Chondrocyte (in vitro differentiated cells): ENCODE results near the gene PAM. TPM values are rescaled to one million over a fixed set of nuclear protein-coding genes. Genes with fewer than 3 reads are reported as not detected.

Source experiments
- DNase-seq: peaks from one replicate; pipeline ENCODE4 v3.0.0; 2021; ENCODE audit warnings: mixed read lengths, low spot score
- H3K27ac Mint-ChIP-seq: one replicate; pipeline ENCODE4 v1.8.0; 2021; ENCODE audit warnings: mild to moderate bottlenecking, moderate library complexity, mixed read lengths; ENCODE audit not compliant: unreplicated experiment
- H3K27me3 Mint-ChIP-seq: 2 replicates; pipeline ENCODE4 v1.8.0; 2021; ENCODE audit warnings: low read depth, mixed read lengths
- H3K36me3 Mint-ChIP-seq: 2 replicates; pipeline ENCODE4 v1.8.0; 2021; ENCODE audit warnings: low read depth, mixed read lengths
- H3K4me1 Mint-ChIP-seq: 2 replicates; pipeline ENCODE4 v1.8.0; 2021; ENCODE audit warnings: low read depth, mild to moderate bottlenecking, mixed read lengths
- H3K4me3 Mint-ChIP-seq: one replicate; pipeline ENCODE4 v1.8.0; 2021; ENCODE audit warnings: mild to moderate bottlenecking, moderate library complexity, mixed read lengths; ENCODE audit not compliant: unreplicated experiment
- H3K9me3 Mint-ChIP-seq: 2 replicates; pipeline ENCODE4 v1.8.0; 2021; ENCODE audit warnings: low read depth, mixed read lengths
- total RNA-seq: library from RNA; stranded (reverse); gene quantifications from 3 replicates; pipeline ENCODE4 v1.2.1, GENCODE V29; 2021
- TF ChIP-seq, protein P1 (sequence below): fragments of 200-600 bp; sonication (generic); IDR thresholded peaks from 2 replicates; pipeline ENCODE4 v1.5.0; 2021; ENCODE audit warnings: antibody characterized with exemption, mild to moderate bottlenecking, moderate library complexity

Gene PAM
- total RNA-seq, 1 donor from 2014 or later = 293 TPM

DNA sequence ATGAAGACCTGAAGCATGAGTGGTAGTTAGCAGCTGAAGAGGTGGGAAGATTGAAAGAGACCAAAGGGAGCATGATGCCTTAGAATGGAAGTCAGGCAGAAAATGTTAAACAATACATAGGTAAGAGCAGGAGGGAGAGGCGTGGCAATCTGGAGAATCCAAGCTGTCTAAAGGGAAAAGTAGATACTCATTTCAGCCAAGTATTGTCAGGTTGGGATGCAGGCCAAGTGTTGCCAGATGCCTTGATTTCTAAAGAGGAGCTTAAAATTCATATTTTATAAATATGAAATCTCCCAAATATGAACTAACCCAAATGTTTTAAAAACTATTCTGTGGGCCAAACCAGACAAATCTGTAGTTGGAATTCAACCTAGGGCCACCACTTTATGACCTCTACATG lies 4.2 kb downstream of the PAM start:
- TF ChIP-seq, protein P1, sequence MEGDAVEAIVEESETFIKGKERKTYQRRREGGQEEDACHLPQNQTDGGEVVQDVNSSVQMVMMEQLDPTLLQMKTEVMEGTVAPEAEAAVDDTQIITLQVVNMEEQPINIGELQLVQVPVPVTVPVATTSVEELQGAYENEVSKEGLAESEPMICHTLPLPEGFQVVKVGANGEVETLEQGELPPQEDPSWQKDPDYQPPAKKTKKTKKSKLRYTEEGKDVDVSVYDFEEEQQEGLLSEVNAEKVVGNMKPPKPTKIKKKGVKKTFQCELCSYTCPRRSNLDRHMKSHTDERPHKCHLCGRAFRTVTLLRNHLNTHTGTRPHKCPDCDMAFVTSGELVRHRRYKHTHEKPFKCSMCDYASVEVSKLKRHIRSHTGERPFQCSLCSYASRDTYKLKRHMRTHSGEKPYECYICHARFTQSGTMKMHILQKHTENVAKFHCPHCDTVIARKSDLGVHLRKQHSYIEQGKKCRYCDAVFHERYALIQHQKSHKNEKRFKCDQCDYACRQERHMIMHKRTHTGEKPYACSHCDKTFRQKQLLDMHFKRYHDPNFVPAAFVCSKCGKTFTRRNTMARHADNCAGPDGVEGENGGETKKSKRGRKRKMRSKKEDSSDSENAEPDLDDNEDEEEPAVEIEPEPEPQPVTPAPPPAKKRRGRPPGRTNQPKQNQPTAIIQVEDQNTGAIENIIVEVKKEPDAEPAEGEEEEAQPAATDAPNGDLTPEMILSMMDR = no peak
- Mint-ChIP-seq H3K36me3 (no peaks in the 10 kb centered on the region), H3K9me3 (no peaks in the 10 kb centered on the region), H3K4me3 (no peak overlapping the region), H3K27me3 (no peaks in the 10 kb centered on the region), H3K4me1 (peaks cover 67% of the 10 kb centered on the region), H3K27ac (peak overlapping the region; percentile 42)
- no peak for DNase-seq

DNA sequence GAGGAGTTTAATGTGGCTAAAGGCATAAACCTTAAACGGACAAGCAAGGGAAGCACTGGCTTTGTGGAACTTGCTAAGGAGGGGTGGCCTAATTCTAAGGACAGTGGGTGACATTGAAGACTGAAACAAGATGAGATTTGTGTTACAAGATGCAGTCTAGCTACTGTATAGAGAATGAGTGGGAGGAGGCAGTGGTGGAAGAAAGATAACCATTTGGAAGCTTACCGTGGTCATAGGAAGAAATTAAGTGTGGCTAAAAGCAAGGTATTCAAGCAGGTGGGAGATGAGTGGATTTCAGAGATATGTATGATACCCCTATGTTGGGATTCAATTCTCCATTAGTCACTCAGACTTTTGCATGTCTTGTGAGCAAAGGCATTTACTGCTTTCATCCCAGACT lies 4.6 kb downstream of the PAM start:
- H3K36me3 Mint-ChIP-seq = no peaks in the 10 kb centered on the region
- no peak overlapping the region for H3K4me3 Mint-ChIP-seq
- H3K27me3 Mint-ChIP-seq = no peaks in the 10 kb centered on the region
- no peaks in the 10 kb centered on the region for H3K9me3 Mint-ChIP-seq
- H3K27ac Mint-ChIP-seq = peak overlapping the region; percentile 32
- no peak for DNase-seq
- TF ChIP-seq, protein P1 = no peak
- H3K4me1 Mint-ChIP-seq = peaks cover 63% of the 10 kb centered on the region

DNA sequence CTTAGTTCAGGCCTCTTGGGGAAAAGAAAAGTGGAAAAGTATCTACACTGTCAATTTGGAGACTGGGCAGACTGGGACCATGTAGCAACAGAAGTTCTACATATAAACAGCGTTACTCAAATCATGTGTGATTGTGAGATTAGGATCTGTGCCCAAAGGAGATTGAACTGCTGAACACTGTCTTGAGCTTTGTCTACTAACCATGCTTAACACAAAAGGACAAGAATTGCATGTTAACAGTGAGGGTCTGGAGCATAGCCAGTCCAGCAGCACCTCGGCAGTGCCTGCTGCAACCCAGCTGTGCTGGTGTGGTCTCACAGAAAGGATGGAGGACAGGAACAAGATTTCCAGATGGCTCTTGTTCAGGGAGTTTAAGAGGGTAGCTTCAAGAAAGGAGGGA lies 5.7 kb downstream of the PAM start:
- Mint-ChIP-seq H3K4me1 (peaks cover 62% of the 10 kb centered on the region), H3K4me3 (no peak overlapping the region), H3K9me3 (no peaks in the 10 kb centered on the region), H3K27me3 (no peaks in the 10 kb centered on the region), H3K36me3 (no peaks in the 10 kb centered on the region), H3K27ac (peak overlapping the region; percentile 64)
- TF ChIP-seq, protein P1 = no peak
- no peak for DNase-seq

DNA sequence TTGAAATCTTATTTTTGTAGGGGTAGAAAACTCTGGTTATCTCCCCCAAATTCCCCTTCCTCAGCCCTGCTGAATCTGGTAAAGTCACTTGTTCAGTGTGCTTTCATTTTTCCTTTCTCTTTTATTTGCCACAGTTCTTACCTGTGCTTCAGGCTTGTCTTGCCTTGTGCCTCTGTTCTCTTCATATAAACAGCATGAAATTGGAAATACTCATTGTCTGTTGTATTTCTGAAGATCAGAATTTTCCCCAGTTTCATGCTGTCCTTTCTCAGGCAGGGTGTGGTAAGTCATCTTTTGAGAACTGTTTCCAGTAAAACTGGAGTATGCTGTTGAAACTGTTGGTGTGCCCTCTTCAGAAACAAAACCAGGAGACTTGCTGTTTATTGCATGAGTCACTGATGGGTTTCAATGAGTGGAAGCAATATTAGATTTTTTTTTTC lies 7.0 kb downstream of the PAM start:
- no peaks in the 10 kb centered on the region for H3K36me3 Mint-ChIP-seq
- H3K27me3 Mint-ChIP-seq = no peaks in the 10 kb centered on the region
- H3K4me1 Mint-ChIP-seq = peaks cover 54% of the 10 kb centered on the region
- no peaks in the 10 kb centered on the region for H3K9me3 Mint-ChIP-seq
- DNase-seq = no peak
- H3K27ac Mint-ChIP-seq = peak overlapping the region; percentile 34
- TF ChIP-seq, protein P1 = no peak
- no peak overlapping the region for H3K4me3 Mint-ChIP-seq

DNA sequence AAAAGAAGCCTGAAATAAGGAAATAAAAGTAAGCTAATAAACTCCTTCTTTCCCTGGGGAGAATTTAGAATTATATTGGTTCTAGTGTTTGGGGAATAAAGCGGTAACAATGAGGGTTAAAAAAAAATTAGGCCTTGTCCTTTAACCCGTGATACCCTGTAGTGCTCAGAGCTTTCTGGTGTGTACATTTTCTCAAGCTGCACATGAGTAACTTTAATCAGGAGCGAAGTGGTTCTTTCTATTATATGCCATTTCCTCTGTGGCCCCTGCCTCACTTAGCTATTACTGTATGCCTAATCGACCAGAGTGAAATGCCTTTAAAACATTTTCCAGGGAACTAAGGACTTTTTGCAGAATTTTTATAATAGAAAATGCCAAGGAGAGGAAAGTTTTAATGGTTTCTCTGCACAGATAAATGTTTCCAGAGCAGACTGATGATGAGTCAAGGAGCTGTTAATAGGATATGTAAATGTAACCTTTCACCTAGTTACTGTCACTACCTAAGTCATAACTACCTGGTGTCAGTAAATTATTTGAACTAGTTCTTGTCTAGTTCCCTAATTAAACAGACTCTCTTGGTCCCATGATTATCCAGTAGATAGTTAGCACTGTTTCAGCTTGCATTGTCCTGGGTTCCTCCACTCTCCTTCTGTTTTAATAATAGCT lies 7.6 kb downstream of the PAM start:
- Mint-ChIP-seq H3K27ac (peak overlapping the region; percentile 34), H3K27me3 (no peaks in the 10 kb centered on the region), H3K4me1 (peaks cover 51% of the 10 kb centered on the region), H3K4me3 (no peak overlapping the region), H3K9me3 (no peaks in the 10 kb centered on the region), H3K36me3 (no peaks in the 10 kb centered on the region)
- TF ChIP-seq, protein P1 = no peak
- no peak for DNase-seq
